GM19193 (cell line): ENCODE measurements around the gene PI4KA.

Source experiments
- POLR2A ChIP-seq: IDR thresholded peaks from 4 replicates; pipeline ENCODE4 v1.6.1; 2011; ENCODE audit not compliant: insufficient read depth, insufficient read length; ENCODE audit errors: extremely low read depth

Gene PI4KA

GRCh38 chr22:20864186-20864908 is 5.7 kb upstream of the PI4KA start:
- TF ChIP-seq POLR2A, result no peak

GRCh38 chr22:20863366-20863765 is 4.8 kb upstream of the PI4KA start:
- TF ChIP-seq POLR2A, result no peak

DNA sequence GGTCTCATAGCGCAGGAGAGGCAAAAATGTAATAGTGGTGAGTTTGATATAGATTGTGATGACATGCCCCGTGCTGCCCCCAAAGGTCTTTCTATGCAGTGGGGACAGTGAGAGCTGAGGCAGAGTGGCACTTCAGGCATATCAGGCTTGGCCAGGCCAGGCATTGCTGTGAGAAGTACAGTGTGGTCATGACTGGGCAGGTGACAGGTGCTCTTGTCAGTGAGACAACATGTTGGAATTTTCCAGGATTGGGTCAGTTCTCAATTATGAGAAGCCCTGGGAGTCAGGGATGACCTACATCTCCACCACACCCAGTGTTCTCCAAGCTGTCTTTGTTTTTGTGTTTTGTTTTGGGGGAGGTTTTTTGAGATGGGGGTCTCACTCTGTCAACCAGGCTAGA is 3.9 kb upstream of the PI4KA start:
- TF ChIP-seq POLR2A, result no peak

DNA sequence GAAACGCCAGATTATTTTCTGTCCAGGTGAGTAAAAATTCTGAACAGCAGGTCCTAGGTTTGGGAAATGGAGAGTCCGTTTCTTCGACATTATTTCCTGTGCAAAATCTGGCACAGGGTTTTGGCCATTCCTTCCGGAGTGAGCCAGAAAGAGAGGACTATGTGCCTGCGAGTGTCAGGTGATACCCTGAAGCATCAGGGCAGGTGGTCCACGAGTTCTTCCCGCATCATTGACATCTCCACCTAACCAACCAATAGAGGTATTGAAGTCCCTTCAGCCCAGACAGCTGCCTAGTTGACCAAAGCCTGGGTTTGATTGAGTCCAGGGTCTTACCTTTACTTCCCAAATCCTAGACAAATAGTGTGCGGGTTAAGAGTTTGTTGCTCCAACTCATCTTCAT is 1.0 kb upstream of the PI4KA start:
- no peak for TF ChIP-seq POLR2A

DNA sequence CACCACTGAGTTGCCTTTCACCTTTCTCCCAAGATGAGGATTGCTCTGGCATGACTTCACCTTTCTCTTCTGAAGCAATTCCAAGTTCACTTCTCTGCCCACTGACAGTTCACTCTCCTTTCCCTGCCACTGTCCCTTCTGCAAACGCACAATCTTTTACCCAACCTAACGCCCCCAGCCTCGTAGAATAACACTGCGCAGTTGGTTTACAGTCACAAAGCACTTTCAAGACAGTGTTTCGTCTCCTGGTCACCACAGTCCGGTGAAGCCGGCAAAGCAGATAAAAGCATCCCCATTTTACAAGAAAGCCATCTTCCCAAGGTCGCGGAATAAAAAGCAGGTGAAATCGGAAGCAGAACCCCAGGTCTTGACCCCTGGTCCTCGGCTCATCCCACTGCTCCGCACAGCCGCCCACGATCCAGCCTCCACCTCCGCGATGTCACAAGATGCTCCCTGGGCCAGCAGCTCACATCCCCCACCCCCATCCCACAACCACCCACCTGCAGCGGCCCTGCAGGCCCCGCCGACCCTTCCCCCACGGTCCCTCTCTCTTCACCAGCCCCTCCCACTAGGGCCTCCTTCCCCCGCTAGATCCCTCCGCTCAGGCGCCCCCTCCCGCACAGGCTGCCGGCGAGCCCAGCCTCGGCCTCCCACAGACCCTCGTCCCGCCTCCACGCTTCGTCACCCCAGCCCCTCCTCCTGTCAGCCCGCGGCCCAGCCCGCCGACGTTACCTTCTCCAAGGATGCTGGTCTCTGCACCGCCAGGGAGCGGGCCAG is 585 bp downstream of the PI4KA start:
- TF ChIP-seq POLR2A, result no peak

DNA sequence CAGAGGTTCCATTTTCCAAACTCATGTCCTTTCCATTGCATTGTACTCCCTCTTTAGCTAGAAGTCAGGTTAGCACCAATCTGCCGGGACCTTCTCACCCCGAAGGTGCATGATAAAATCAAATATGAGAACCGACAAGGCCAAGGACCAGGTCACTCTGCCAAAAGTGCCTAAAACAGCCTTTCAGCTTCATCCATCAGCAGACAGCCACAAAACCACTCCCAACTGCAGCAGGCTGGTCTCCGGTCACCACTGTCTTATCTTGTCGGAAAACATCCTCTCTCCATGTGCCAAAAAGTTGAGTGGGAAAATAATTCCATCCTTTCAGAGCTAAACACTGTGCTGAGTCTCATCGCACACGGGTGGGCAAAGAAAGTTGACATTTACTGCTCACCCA is 1.4 kb downstream of the PI4KA start:
- no peak for TF ChIP-seq POLR2A

DNA sequence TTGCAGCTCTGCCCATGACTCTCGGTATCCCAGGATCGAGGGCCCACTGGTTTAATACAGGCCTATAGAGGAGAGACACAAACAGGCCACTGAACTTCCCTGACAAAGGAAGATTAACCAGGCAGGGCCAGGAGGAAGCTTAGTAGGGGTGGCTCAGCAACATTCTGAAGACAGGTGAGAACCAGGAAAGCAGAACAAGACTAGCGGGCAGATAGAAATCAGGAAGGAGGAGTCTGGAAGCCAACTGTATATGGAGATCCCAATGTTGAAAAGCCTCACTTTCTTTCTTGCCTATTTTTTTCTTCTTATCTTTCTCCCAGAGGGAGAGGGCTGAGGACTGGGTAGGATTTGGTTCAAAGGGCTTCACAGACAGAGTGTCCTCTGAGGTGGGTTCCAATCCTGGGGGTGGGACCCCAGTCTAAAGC is 5.4 kb downstream of the PI4KA start:
- TF ChIP-seq POLR2A, result no peak

GRCh38 chr22:20852503-20852902 is 6.1 kb downstream of the PI4KA start:
- no peak for TF ChIP-seq POLR2A

DNA sequence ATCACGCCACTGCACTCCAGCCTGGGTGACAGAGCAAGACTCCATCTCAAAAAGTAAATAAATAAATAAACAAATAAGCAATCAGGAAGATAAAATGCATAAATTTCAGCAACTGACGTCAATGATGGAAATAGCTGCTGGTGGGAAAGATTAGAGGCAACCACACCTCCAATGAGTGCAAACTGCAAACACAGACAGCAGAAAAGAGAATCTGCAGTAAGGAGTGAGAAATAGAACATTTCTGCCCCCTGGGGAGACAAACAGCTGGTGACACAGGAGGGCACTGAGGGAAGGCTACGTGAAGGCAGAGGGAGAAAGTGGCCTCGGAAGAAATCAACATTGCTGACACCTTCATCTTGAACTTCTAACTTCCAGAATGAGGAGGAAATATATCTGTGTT is 6.5 kb downstream of the PI4KA start:
- TF ChIP-seq POLR2A, result no peak

DNA sequence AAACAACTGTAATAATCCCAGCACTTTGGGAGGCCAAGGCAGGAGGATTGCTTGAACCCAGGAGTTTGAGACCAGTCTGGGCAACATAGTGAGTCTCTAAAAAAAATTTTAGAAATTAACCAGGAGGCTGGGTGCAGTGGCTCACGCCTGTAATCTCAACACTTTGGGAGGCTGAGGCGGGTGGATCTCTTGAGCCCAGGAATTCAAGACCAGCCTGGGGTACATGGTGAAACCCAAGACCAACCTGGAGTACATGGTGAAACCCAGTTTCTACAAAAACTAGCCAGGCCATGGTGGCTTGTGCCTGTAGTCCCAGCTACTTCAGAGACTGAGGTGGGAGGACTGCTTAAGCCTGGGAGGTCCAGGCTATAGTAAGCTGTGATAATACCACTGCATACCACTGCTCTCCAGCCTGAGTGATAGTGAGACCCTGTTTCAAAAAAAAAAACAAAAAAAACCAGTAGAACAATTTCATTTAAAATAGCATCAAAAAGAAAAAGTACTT is 11.2 kb downstream of the PI4KA start:
- no peak for TF ChIP-seq POLR2A

DNA sequence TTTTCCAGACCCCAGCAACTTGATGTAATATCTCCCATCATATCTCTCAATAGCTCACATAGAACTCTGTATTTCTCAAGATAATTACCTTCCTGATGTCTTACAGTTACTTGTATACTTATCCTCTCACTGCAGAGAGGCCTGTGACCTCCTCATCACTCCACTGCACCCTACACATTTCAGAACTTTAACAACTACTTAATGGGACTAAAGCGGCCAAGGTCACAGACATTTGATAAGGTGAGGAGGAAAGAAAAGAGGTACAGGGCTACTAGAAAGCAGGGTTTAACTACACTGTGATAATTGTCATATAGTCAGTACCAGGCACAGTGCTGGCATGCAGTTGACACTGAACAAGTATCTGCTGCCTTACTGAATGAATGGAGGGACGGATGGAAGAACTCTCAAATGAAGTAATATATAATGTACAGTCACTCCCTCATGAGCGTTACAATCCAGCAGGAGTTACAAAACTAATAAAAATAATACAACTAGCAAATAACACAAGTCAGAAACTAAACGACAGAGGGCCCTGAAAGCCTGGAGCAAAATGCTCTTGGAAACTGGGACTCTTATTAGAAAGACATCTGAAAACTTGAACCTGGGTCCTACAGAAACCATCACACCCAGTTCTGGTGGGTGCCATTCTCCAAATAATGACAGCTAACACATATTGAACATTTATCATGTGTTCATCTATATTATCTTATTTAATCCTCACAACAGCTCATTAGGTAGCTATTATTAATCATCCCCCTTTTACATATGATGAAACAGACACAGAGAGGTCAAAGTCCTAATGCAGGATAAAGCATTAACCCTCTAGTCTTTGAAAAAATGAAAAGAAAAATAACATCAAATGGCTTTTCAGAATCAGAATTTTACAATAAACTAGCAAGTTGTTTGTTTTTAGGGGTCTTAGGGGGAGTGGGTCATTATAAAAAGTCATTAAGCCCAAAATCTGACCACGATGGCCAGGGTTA is 14.3 kb downstream of the PI4KA start:
- TF ChIP-seq POLR2A, result no peak

DNA sequence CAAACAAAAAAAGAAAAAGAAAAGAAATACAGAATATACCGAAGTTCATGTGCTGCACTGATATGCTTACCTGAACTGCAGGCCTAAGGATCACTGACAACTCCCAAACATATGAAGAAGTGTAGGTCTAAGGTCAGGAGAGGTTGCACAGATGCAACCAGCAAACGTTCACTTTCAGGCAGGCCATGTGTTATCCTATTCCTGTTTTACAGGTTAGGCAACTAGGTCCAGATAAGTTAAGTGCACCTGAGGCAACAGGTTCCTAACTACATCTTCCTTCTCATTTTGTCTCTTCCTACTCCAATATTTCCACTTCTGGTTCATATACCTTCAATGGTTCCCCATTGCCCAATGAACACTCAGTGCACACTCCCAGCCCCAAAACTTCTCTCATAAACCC is 15.1 kb downstream of the PI4KA start:
- TF ChIP-seq POLR2A, result no peak

DNA sequence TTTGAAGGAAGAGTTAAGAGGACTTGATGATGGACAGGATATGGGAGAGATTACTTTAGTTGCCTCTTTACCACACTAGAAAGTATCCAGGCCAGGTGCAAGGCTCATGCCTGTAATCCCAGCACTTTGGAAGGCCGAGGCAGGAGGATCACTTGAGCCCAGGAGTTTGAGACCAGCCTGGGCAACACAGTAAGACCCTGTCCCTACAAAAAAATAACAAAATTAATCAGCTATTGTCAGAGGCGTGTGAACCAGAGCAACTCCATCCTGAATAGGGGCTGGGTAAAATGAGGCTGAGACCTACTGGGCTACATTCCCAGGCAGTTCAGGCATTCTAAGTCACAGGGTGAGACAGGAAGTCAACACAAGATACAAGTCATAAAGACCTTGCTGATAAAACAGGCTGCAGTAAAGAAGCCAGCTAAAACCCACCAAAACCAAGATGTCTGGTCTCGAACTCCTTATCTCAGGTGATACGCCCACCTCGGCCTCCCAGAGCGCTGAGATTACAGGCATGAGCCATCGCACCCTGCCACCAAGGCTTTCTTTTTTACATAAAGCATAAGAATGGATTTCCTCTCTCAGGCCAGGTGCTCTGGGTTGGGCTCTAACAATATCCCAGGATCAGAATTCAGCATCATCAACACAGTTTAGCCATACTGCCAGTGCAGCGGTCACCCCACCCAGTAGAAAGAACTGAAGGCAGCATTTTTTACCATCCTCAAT is 17.8 kb downstream of the PI4KA start:
- TF ChIP-seq POLR2A, result no peak
